GM18505 (cell line): ENCODE data around the gene COL1A2.

ENCODE experiments used
- ATAC-seq: cut with Tn5 transposase; IDR thresholded peaks from one replicate; pipeline ENCODE4 v1.9.1; 2021; ENCODE audit not compliant: unreplicated experiment
- POLR2A ChIP-seq: IDR thresholded peaks from 4 replicates; pipeline ENCODE4 v1.6.1; 2011; ENCODE audit warnings: borderline replicate concordance; ENCODE audit not compliant: insufficient read depth, insufficient read length; ENCODE audit errors: extremely low read depth

COL1A2 gene

GRCh38 chr7:94410413-94411187 lies 15.9 kb downstream of the COL1A2 start:
- no peak for ATAC-seq
- no peak for TF ChIP-seq POLR2A

GRCh38 chr7:94411188-94411466 lies 16.4 kb downstream of the COL1A2 start:
- TF ChIP-seq POLR2A: no peak
- no peak for ATAC-seq

- no peak for ATAC-seq
- TF ChIP-seq POLR2A: no peak
Observed at GRCh38 chr7:94412762-94413322, 18.1 kb downstream of the COL1A2 start.

GRCh38 chr7:94414481-94414880 lies 19.8 kb downstream of the COL1A2 start:
- ATAC-seq: no peak
- TF ChIP-seq POLR2A: no peak

GRCh38 chr7:94414980-94415379 lies 20.3 kb downstream of the COL1A2 start:
- no peak for TF ChIP-seq POLR2A
- no peak for ATAC-seq

GRCh38 chr7:94417306-94417705 lies 22.6 kb downstream of the COL1A2 start:
- ATAC-seq: no peak
- no peak for TF ChIP-seq POLR2A

- TF ChIP-seq POLR2A: no peak
- ATAC-seq: no peak
Observed at GRCh38 chr7:94417901-94418300, 23.2 kb downstream of the COL1A2 start.

- ATAC-seq: no peak
- no peak for TF ChIP-seq POLR2A
Observed at GRCh38 chr7:94418851-94419250, 24.2 kb downstream of the COL1A2 start.

- ATAC-seq: no peak
- TF ChIP-seq POLR2A: no peak
Observed at GRCh38 chr7:94420328-94420727, 25.6 kb downstream of the COL1A2 start.

GRCh38 chr7:94421681-94422080 lies 27.0 kb downstream of the COL1A2 start:
- ATAC-seq: no peak
- TF ChIP-seq POLR2A: no peak

- no peak for TF ChIP-seq POLR2A
- no peak for ATAC-seq
Observed at GRCh38 chr7:94422136-94422535, 27.4 kb downstream of the COL1A2 start.

GRCh38 chr7:94422827-94423460 lies 28.2 kb downstream of the COL1A2 start:
- TF ChIP-seq POLR2A: no peak
- ATAC-seq: no peak

- no peak for ATAC-seq
- TF ChIP-seq POLR2A: no peak
Observed at GRCh38 chr7:94423863-94424735, 29.4 kb downstream of the COL1A2 start.
